HG03097 (cell line): ENCODE data around the gene SAPCD2.

Experiments used
- ATAC-seq: cut with Tn5 transposase; IDR thresholded peaks from one replicate; pipeline ENCODE4 v1.9.1; 2021; ENCODE audit not compliant: unreplicated experiment, low FRiP score

Gene SAPCD2

DNA sequence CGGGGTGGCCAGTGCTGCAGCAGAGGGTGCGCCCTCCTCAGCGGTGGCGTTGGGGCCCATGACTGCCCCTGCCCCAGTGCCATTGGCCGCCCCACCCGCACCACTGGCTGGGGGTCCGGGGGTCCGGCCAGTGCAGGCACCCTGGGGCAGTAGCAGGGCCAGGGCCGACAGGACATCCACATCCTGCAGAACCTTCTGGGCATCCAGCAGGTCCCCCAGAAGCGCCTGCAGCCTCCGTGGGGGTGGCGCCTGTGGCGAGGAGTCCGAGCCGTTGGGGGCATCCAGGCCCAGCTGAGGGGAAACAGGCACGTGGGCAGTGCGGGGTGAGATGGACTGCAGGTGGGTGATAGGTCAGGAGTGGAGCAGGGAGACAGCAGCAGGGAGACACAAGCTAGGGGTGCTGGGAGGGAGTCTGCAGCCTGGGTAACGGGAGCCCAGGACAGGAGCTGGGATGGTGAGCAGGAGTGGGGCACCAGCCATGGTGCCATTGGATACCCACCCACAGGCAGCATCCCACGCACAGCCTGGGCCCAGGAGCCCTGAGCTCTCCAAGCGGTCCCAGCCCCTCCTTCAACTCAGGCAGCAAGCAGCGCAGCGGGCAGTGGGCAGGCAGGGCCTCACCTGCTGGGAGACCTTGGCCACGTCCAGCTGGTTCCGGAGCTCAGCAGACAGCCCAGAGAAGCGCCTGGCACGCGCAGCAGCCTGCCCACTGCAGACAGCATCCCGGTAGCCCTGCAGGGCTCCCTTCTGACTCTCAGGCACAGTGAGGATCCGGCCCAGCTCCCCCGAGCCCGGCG is 49.4 kb downstream of the SAPCD2 start:
- ATAC-seq, result no peak

GRCh38 chr9:137019891-137020683 is 50.3 kb downstream of the SAPCD2 start:
- no peak for ATAC-seq

DNA sequence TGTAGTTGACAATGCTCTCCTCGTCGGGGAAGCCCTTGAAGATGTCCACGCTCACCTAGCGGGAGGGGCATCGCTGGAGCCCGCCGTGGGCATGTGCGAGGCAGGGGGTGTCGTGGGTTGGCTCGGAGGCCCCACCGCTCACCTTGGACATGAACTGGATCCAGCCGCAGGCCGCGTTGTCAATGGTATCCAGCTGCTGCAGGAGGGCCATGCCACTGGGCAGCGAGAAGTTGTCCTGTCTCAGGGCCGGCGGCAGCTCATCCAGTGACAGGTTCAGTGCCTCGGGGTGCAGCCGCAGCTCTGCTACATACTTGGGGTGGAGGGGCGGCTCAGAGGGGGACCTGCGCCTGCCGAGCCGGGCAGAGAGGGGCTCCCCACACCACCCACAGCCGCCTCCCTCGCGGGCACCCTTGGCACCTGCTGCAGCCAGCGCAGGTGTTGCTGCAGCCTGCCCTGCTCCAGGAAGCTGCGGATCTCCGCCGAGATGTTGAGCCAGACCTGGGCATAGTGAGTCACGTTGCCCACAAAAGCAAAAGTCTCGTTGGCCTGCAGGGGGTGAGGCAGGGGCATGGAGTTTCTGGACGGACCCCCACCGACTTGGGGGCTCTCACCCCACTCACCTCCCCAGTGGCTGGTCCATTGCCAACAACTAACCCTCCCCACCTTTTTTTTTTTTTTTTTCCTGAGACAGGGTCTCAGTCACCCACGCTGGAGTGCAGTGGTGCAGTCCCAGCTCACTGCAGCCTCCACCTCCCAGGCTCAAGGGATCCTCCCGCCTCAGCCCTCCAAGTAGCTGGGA is 51.4 kb downstream of the SAPCD2 start:
- ATAC-seq, result no peak

DNA sequence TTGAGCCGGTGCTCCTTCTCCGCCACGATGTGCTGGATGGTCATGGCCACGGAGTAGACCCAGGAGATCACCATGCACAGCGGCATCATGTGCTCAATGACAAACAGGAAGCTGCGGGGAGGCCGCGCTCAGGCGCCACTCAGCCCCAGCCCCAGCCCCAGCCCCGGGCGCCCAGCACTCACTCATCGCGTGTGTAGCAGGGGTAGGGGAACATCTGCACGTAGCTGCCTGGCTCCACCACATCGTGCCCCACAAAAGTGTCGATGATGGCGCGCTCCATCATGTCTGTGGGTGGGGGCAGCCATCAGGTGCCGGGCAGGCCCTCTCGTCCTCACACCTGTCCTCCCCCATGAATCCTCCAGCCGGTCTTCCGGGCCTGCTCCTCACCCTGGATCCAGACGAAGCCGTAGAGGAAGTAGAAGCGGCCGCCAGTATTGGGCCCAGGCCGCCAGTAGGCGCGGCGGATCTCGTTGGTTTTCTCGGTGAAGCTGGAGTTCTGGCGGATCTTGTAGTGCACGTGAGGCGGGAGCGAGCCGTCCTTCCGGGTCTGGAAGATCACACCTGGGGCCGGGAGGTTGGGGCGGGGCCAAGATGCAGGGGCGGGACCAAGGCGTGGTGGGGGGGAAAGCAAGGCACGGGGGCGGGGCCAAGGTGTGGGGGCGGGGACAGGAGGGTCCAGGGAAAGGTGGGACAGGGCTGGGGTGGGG is 52.4 kb downstream of the SAPCD2 start:
- no peak for ATAC-seq

DNA sequence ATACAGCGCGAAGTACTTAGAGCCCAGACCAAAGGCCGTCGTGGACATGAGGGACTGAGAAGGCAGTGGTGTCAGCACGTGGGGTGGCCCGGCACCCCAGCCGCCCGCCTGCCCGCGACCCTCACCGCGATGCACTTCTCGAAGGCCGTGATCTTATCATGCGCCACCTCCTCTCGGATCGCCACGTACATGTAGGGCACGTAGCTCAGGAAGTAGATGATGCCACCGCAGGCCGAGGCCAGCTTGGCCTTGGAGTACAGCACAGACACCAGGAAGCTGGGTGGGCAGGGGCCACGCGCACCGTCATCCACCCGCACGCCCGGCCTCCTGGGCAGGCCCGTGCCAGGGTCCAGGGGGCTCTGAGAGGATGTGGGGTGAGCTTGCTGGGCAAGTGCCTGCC is 53.3 kb downstream of the SAPCD2 start:
- ATAC-seq, result no peak

DNA sequence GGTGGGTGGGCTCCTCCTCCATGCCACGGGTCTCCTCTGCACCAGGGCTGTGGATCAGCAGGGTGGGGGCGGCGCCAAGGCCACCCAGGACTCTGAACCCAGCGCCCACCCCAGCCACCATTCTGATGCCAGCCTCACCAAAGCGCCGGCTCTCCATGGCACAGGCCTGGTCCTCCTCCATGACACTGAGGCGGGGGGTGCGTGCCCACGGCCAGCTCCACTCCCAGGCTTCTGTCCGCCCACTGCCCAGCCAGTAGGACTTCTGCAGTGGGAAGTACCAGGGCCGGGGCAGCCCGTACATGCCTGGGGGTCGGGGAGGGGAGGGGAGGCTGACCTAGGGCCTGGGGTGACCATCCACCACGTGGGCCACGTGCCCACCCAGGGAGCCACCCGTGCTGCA is 53.9 kb downstream of the SAPCD2 start:
- no peak for ATAC-seq

- ATAC-seq, result no peak
These were observed 54.4 kb downstream of the SAPCD2 start for GRCh38 chr9:137015976-137016375.

DNA sequence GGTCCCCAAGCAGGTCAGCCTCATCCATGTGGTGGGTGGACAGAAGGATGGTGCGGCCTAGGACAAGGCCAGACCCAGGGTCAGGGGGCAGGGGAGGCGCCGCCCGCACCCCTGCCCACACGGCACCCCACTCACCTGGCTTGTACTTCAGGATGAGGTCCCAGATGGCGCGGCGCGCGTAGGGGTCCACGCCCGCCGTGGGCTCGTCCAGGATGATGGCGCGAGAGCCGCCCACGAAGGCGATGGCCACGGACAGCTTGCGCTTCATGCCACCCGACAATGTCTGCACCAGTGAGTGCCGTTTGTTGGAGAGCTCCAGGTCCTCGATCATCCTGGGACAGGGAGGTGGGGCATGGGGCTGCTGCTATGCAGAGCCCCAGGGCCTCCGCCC is 54.8 kb downstream of the SAPCD2 start:
- ATAC-seq, result no peak

- ATAC-seq, result no peak
These were observed 55.4 kb downstream of the SAPCD2 start for GRCh38 chr9:137014776-137015539.

DNA sequence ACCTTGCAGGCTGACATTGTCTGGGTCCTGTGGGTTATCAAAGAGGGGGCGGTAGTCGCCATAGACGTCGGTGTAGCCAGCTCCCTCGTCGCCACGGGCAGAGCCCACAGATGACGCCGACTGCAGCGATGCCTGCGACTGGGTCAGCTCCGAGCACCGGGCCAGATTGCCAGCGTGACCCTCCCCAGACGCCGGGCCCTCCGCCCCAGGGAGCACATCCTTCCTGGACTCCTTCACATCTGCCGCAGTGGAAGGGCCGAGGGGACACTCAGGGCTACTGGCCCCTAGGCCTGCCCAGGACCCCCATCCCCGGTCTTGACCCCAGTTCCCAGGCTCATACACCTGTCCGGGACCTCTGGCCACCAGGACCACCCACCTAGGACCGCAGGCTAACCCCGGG is 56.2 kb downstream of the SAPCD2 start:
- no peak for ATAC-seq

GRCh38 chr9:137013571-137013940 is 56.8 kb downstream of the SAPCD2 start:
- ATAC-seq, result no peak

- ATAC-seq, result no peak
These were observed 57.4 kb downstream of the SAPCD2 start for GRCh38 chr9:137012694-137013570.
